GM12892 (cell line): Measurements from ENCODE around the gene NEGR1.

Experiments used
- POLR2AphosphoS5 ChIP-seq: IDR thresholded peaks from 2 replicates; pipeline ENCODE4 v1.6.1; 2011; ENCODE audit warnings: low read depth, low read length, control low read depth
- TAF1 ChIP-seq: IDR thresholded peaks from 2 replicates; pipeline ENCODE4 v1.6.1; 2011; ENCODE audit warnings: low read depth, mild to moderate bottlenecking, control low read depth, low read length, borderline replicate concordance

DNA sequence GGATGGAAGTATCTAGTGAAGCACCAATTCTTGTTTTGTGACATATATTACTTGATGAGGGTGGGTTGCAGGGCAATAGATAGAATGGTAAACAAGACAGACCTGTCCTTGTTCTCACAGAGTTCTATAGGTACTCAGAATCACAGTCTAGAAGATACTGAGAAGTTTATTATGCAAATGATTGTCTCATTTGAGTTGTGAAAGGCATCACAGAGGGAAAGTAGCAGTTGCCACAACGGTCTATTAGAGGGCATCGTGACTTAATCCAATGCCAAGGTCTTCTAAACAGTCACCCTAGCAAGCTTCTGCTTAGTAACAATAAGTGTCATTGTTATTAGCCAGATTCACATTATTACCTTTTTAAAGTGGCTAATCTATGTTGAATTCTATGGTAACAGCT lies 626.7 kb downstream of the NEGR1 start:
- TF ChIP-seq POLR2AphosphoS5 (no peak), TAF1 (no peak)
